ENCODE results near the gene LRRTM4.

LRRTM4 gene

GRCh38 chr2:77521931-77522470 is at the start of gene LRRTM4:
LRRTM4 (minus strand) TSS chr2:77522376.
- DNase-seq (ENCODE audit: low read depth): no peak

- no peak for DNase-seq (ENCODE audit: low read depth)
Measured at GRCh38 chr2:77571545-77571944, 49.4 kb upstream of the LRRTM4 start.

- DNase-seq (ENCODE audit: low read depth): no peak
Measured at GRCh38 chr2:77567723-77568122, 45.5 kb upstream of the LRRTM4 start.

GRCh38 chr2:77566582-77566981 is 44.4 kb upstream of the LRRTM4 start:
- DNase-seq (ENCODE audit: low read depth): no peak

- DNase-seq (ENCODE audit: low read depth): no peak
Measured at GRCh38 chr2:77566131-77566530, 44.0 kb upstream of the LRRTM4 start.

GRCh38 chr2:77552956-77553355 is 30.8 kb upstream of the LRRTM4 start:
- no peak for DNase-seq (ENCODE audit: low read depth)

- DNase-seq (ENCODE audit: low read depth): no peak
Measured at GRCh38 chr2:77538031-77538430, 15.9 kb upstream of the LRRTM4 start.

GRCh38 chr2:77522888-77523287 is 712 bp upstream of the LRRTM4 start:
- DNase-seq (ENCODE audit: low read depth): no peak

- DNase-seq (ENCODE audit: low read depth): no peak
Measured at GRCh38 chr2:77521548-77521891, 656 bp downstream of the LRRTM4 start.

GRCh38 chr2:77520641-77521547 is 1.3 kb downstream of the LRRTM4 start:
- DNase-seq (ENCODE audit: low read depth): no peak

GRCh38 chr2:77519888-77520506 is 2.2 kb downstream of the LRRTM4 start:
- no peak for DNase-seq (ENCODE audit: low read depth)

- no peak for DNase-seq (ENCODE audit: low read depth)
Measured at GRCh38 chr2:77519164-77519887, 2.9 kb downstream of the LRRTM4 start.

GRCh38 chr2:77518311-77518710 is 3.9 kb downstream of the LRRTM4 start:
- no peak for DNase-seq (ENCODE audit: low read depth)

GRCh38 chr2:77513191-77513590 is 9.0 kb downstream of the LRRTM4 start:
- no peak for DNase-seq (ENCODE audit: low read depth)

GRCh38 chr2:77512507-77512906 is 9.7 kb downstream of the LRRTM4 start:
- DNase-seq (ENCODE audit: low read depth): no peak

GRCh38 chr2:77508511-77508910 is 13.7 kb downstream of the LRRTM4 start:
- no peak for DNase-seq (ENCODE audit: low read depth)

GRCh38 chr2:77507657-77508056 is 14.5 kb downstream of the LRRTM4 start:
- DNase-seq (ENCODE audit: low read depth): no peak

- DNase-seq (ENCODE audit: low read depth): no peak
Measured at GRCh38 chr2:77488141-77488540, 34.0 kb downstream of the LRRTM4 start.

- no peak for DNase-seq (ENCODE audit: low read depth)
Measured at GRCh38 chr2:77487074-77487803, 34.9 kb downstream of the LRRTM4 start.

GRCh38 chr2:77484026-77484425 is 38.1 kb downstream of the LRRTM4 start:
- DNase-seq (ENCODE audit: low read depth): no peak

- DNase-seq (ENCODE audit: low read depth): no peak
Measured at GRCh38 chr2:77479895-77480294, 42.3 kb downstream of the LRRTM4 start.

GRCh38 chr2:77479395-77479794 is 42.8 kb downstream of the LRRTM4 start:
- DNase-seq (ENCODE audit: low read depth): no peak

Data from stimulated activated CD8-positive, alpha-beta memory T cell treated with anti-CD3 and anti-CD28 coated beads, Interleukin-12 subunit alpha, Interleukin-12 subunit beta, amount 100 ng/mL, for 1 hour (primary cell).